GM13977 (cell line): ENCODE results near the gene RAB1B.

Experiments
- DNase-seq: peaks from one replicate; pipeline ENCODE4 v3.0.0; 2012; ENCODE audit warnings: low spot score
- CTCF ChIP-seq: IDR thresholded peaks from 2 replicates; pipeline ENCODE4 v1.5.1; 2012; ENCODE audit warnings: mild to moderate bottlenecking, control low read depth; ENCODE audit not compliant: insufficient read depth; ENCODE audit errors: extremely low read depth, missing control alignments
- in situ Hi-C: fragments of 300-500 bp; cut with MboI; formaldehyde crosslinking; loops from one replicate; pipeline ENCODE4 v1.12.0; 2022; ENCODE audit warnings: low sequenced_read_pairs, low pct_unique_long_range_greater_than_20kb, mixed read lengths, inconsistent platforms; ENCODE audit not compliant: unreplicated experiment

RAB1B gene

GRCh38 chr11:66264914-66265313, 3.5 kb upstream of the RAB1B start:
- peak; percentile 40 for TF ChIP-seq CTCF
- DNase-seq: no peak
- in situ Hi-C loops: no loop called here

GRCh38 chr11:66265531-66266377, 2.7 kb upstream of the RAB1B start:
- in situ Hi-C loops: no loop called here
- DNase-seq: no peak
- TF ChIP-seq CTCF: no peak

- no peak for TF ChIP-seq CTCF
- DNase-seq: no peak
- in situ Hi-C loops: no loop called here
These were observed 1.9 kb upstream of the RAB1B start for GRCh38 chr11:66266378-66267038.

GRCh38 chr11:66267039-66267378, 1.4 kb upstream of the RAB1B start:
- no peak for DNase-seq
- in situ Hi-C loops: no loop called here
- no peak for TF ChIP-seq CTCF

- no peak for TF ChIP-seq CTCF
- DNase-seq: peak; percentile 95
- in situ Hi-C loops: no loop called here
These were observed 828 bp upstream of the RAB1B start for GRCh38 chr11:66267379-66268243.
